GM23338 (cell line): Measurements from ENCODE around the gene ADCY5. TPM values are rescaled to one million over a fixed set of nuclear protein-coding genes. Genes with fewer than 3 reads are reported as not detected.
A peak's percentile ranks its signal among the peaks of the same experiment; 100 is the strongest.
"Not testable (repeated sequence)": the region's sequence is repeated elsewhere in the genome, so short reads cannot be mapped to it uniquely, and the experiment has no call there.

ENCODE experiments used
- ATAC-seq: fragments of 200-7000 bp; cut with Tn5 transposase; 3 replicates; pipeline ENCODE4 v1.9.1; 2020
- DNase-seq: peaks from one replicate; pipeline ENCODE4 v3.0.0-alpha.2; 2015; ENCODE audit warnings: low spot score
- H2AFZ ChIP-seq: fragments of 200-600 bp; sonication (generic); 2 replicates; pipeline ENCODE4 v1.8.0; 2016; ENCODE audit warnings: antibody characterized with exemption, mild to moderate bottlenecking, moderate library complexity
- H3F3A ChIP-seq: fragments of 200-600 bp; sonication (generic); replicated peaks from 2 replicates; pipeline ENCODE4 v1.8.0; 2017; ENCODE audit warnings: antibody characterized with exemption, mixed run types, low read depth
- H3K27ac ChIP-seq: fragments of 200-600 bp; sonication (generic); 2 replicates; pipeline ENCODE4 v1.6.1; 2016; ENCODE audit warnings: low read depth
- H3K27me3 ChIP-seq: fragments of 200-600 bp; sonication (generic); 2 replicates; pipeline ENCODE4 v1.8.0; 2016; ENCODE audit warnings: mild to moderate bottlenecking, mixed run types, moderate library complexity; ENCODE audit not compliant: insufficient read depth
- H3K36me3 ChIP-seq: fragments of 200-600 bp; sonication (generic); 2 replicates; pipeline ENCODE4 v1.8.0; 2016; ENCODE audit warnings: mild to moderate bottlenecking; ENCODE audit not compliant: insufficient read depth
- H3K4me1 ChIP-seq: fragments of 200-600 bp; sonication (generic); 2 replicates; pipeline ENCODE4 v1.8.0; 2016; ENCODE audit warnings: mild to moderate bottlenecking, moderate library complexity; ENCODE audit not compliant: insufficient read depth
- H3K4me2 ChIP-seq: fragments of 200-600 bp; sonication (generic); 2 replicates; pipeline ENCODE4 v1.7.1; 2017; ENCODE audit warnings: mixed run types
- H3K4me3 ChIP-seq: fragments of 200-600 bp; sonication (generic); 2 replicates; pipeline ENCODE4 v1.6.1; 2016; ENCODE audit warnings: mixed run types
- H3K79me2 ChIP-seq: fragments of 200-600 bp; sonication (generic); replicated peaks from 2 replicates; pipeline ENCODE4 v1.8.0; 2017; ENCODE audit warnings: mild to moderate bottlenecking; ENCODE audit not compliant: insufficient read depth
- H3K9me2 ChIP-seq: fragments of 200-600 bp; sonication (generic); 2 replicates; pipeline ENCODE4 v1.8.0; 2017; ENCODE audit not compliant: insufficient read depth
- H4K20me1 ChIP-seq: fragments of 200-600 bp; sonication (generic); replicated peaks from 2 replicates; pipeline ENCODE4 v1.8.0; 2017; ENCODE audit warnings: mild to moderate bottlenecking; ENCODE audit not compliant: insufficient read depth
- H3K27ac Mint-ChIP-seq: 2 replicates; pipeline ENCODE4 v1.8.0; 2020; ENCODE audit warnings: inconsistent platforms, mild to moderate bottlenecking, moderate library complexity, mixed read lengths
- H3K27me3 Mint-ChIP-seq: 3 replicates; pipeline ENCODE4 v1.8.0; 2022; ENCODE audit warnings: low read depth, mild to moderate bottlenecking, moderate library complexity, mixed read lengths, inconsistent platforms; ENCODE audit not compliant: insufficient read depth, poor library complexity
- H3K36me3 Mint-ChIP-seq: 3 replicates; pipeline ENCODE4 v1.8.0; 2021; ENCODE audit warnings: low read depth, mild to moderate bottlenecking, inconsistent platforms, moderate library complexity, mixed read lengths
- H3K4me1 Mint-ChIP-seq: 3 replicates; pipeline ENCODE4 v1.8.0; 2020; ENCODE audit warnings: mild to moderate bottlenecking, inconsistent platforms, mixed read lengths
- H3K4me3 Mint-ChIP-seq: 3 replicates; pipeline ENCODE4 v1.8.0; 2021; ENCODE audit warnings: moderate library complexity, mild to moderate bottlenecking, inconsistent platforms, mixed read lengths
- H3K9me3 Mint-ChIP-seq: 3 replicates; pipeline ENCODE4 v1.8.0; 2020; ENCODE audit warnings: moderate library complexity, mild to moderate bottlenecking, inconsistent platforms, mixed read lengths
- EZH2 ChIP-seq: fragments of 200-600 bp; sonication (generic); IDR thresholded peaks from one replicate; pipeline ENCODE4 v1.8.0; 2017; ENCODE audit warnings: antibody characterized with exemption, mild to moderate bottlenecking, low read depth; ENCODE audit not compliant: unreplicated experiment
- EZH2phosphoT487 ChIP-seq: fragments of 200-600 bp; sonication (generic); IDR thresholded peaks from one replicate; pipeline ENCODE4 v1.8.1; 2018; ENCODE audit warnings: antibody characterized with exemption; ENCODE audit not compliant: unreplicated experiment
- STAT1 ChIP-seq: IDR thresholded peaks from one replicate; pipeline ENCODE4 v1.6.1; 2016; ENCODE audit warnings: antibody characterized with exemption; ENCODE audit not compliant: unreplicated experiment
- ZNF331 ChIP-seq: fragments of 250-450 bp; sonication (Bioruptor Pico); IDR thresholded peaks from 2 replicates; pipeline ENCODE4 v1.5.0; 2020; ENCODE audit warnings: low read depth, mild to moderate bottlenecking, moderate library complexity
- polyA plus RNA-seq: library from polyadenylated mRNA; unstranded; fragments of >200 nt; fragmentation: Nextera tagmentation; extraction: Ambion mirVana; gene quantifications from 2 replicates; pipeline ENCODE4 v1.2.1, GENCODE V29; 2016
- total RNA-seq: library from RNA; depleted of rRNA; stranded (reverse); fragments of >200 nt; shearing (Covaris generic); gene quantifications from 2 replicates; pipeline ENCODE4 v1.2.3, GENCODE V29; 2014
- TF ChIP-seq, protein P1 (sequence below): fragments of 250-450 bp; sonication (Bioruptor Pico); IDR thresholded peaks from 2 replicates; pipeline ENCODE4 v1.5.0; 2020; ENCODE audit warnings: mild to moderate bottlenecking, moderate library complexity
- TF ChIP-seq, protein P2 (sequence below), 2 experiments: fragments of 200-600 bp in 1 of 2; sonication (generic) in 1 of 2; conservative IDR thresholded peaks; 2 replicates each; pipeline versions ENCODE4 v1.5.1 to v1.6.1; 2016 to 2017; ENCODE audit warnings: antibody characterized with exemption in 2 of 2, low read depth in 2 of 2, mild to moderate bottlenecking in 2 of 2, moderate library complexity in 1 of 2
- TF ChIP-seq, protein P3 (sequence below): IDR thresholded peaks from one replicate; pipeline ENCODE4 v1.6.1; 2018; ENCODE audit warnings: antibody characterized with exemption; ENCODE audit not compliant: unreplicated experiment

ADCY5 gene
- total and polyA plus RNA-seq, 2 experiments from 2014 or later, result 3.5 to 10.2 TPM

DNA sequence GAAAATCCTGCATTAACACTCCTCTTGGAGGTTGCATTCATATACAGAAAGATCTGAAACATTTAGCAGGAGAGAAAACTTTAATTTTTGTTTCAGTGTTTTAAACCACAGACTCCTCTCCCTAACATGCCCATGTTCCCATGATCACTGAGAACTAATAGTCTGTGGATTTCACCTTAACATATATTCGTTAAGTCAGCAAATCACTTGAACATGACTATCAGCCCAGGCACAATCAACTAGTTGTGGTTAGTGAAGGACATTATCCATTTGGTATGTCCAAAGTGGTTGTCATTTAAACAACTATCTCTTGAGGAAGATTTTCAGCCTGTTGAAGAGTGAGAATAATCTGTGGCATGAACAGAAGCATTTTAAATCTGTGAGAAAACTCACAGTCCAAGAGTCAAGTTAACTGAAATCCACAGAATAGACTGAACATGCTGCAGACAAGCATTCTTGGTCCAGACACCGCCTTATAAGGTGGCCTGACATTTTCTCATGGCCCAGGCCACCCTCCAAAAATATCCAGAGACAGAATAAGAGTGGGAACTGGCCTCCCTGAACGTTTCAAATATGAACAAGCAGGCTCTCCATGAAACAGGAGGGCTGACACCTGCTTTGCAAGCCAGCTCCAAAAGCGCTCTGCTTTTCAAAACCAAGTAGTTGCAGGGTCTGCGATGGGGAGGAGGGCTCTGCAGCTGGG lies 39.9 kb upstream of the ADCY5 start:
- Histone ChIP-seq H3F3A (no peaks in the 10 kb centered on the region), H3K27ac (no peak overlapping the region), H3K4me1 (no peaks in the 10 kb centered on the region), H3K27me3 (no peaks in the 10 kb centered on the region), H3K36me3 (no peaks in the 10 kb centered on the region), H2AFZ (no peak overlapping the region), H3K79me2 (no peaks in the 10 kb centered on the region), H3K9me2 (no peaks in the 10 kb centered on the region), H3K4me3 (no peak overlapping the region), H4K20me1 (no peaks in the 10 kb centered on the region), H3K4me2 (no peak overlapping the region)
- DNase-seq (no peak), ATAC-seq (peak; percentile 54)
- Mint-ChIP-seq H3K4me3 (no peak overlapping the region), H3K27me3 (peaks cover 3% of the 10 kb centered on the region), H3K27ac (no peak overlapping the region), H3K4me1 (no peaks in the 10 kb centered on the region), H3K36me3 (no peaks in the 10 kb centered on the region; the same call in 2 of the 3 replicates), H3K9me3 (no peaks in the 10 kb centered on the region)
- TF ChIP-seq STAT1 (no peak), EZH2phosphoT487 (no peak), ZNF331 (no peak), EZH2 (no peak)
- TF ChIP-seq, protein P1, sequence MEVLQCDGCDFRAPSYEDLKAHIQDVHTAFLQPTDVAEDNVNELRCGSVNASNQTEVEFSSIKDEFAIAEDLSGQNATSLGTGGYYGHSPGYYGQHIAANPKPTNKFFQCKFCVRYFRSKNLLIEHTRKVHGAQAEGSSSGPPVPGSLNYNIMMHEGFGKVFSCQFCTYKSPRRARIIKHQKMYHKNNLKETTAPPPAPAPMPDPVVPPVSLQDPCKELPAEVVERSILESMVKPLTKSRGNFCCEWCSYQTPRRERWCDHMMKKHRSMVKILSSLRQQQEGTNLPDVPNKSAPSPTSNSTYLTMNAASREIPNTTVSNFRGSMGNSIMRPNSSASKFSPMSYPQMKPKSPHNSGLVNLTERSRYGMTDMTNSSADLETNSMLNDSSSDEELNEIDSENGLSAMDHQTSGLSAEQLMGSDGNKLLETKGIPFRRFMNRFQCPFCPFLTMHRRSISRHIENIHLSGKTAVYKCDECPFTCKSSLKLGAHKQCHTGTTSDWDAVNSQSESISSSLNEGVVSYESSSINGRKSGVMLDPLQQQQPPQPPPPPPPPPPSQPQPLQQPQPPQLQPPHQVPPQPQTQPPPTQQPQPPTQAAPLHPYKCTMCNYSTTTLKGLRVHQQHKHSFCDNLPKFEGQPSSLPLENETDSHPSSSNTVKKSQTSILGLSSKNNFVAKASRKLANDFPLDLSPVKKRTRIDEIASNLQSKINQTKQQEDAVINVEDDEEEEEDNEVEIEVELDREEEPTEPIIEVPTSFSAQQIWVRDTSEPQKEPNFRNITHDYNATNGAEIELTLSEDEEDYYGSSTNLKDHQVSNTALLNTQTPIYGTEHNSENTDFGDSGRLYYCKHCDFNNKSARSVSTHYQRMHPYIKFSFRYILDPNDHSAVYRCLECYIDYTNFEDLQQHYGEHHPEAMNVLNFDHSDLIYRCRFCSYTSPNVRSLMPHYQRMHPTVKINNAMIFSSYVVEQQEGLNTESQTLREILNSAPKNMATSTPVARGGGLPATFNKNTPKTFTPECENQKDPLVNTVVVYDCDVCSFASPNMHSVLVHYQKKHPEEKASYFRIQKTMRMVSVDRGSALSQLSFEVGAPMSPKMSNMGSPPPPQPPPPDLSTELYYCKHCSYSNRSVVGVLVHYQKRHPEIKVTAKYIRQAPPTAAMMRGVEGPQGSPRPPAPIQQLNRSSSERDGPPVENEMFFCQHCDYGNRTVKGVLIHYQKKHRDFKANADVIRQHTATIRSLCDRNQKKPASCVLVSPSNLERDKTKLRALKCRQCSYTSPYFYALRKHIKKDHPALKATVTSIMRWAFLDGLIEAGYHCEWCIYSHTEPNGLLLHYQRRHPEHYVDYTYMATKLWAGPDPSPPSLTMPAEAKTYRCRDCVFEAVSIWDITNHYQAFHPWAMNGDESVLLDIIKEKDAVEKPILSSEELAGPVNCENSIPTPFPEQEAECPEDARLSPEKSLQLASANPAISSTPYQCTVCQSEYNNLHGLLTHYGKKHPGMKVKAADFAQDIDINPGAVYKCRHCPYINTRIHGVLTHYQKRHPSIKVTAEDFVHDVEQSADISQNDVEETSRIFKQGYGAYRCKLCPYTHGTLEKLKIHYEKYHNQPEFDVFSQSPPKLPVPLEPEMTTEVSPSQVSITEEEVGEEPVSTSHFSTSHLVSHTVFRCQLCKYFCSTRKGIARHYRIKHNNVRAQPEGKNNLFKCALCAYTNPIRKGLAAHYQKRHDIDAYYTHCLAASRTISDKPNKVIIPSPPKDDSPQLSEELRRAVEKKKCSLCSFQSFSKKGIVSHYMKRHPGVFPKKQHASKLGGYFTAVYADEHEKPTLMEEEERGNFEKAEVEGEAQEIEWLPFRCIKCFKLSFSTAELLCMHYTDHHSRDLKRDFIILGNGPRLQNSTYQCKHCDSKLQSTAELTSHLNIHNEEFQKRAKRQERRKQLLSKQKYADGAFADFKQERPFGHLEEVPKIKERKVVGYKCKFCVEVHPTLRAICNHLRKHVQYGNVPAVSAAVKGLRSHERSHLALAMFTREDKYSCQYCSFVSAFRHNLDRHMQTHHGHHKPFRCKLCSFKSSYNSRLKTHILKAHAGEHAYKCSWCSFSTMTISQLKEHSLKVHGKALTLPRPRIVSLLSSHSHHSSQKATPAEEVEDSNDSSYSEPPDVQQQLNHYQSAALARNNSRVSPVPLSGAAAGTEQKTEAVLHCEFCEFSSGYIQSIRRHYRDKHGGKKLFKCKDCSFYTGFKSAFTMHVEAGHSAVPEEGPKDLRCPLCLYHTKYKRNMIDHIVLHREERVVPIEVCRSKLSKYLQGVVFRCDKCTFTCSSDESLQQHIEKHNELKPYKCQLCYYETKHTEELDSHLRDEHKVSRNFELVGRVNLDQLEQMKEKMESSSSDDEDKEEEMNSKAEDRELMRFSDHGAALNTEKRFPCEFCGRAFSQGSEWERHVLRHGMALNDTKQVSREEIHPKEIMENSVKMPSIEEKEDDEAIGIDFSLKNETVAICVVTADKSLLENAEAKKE, result no peak
- TF ChIP-seq, protein P2, sequence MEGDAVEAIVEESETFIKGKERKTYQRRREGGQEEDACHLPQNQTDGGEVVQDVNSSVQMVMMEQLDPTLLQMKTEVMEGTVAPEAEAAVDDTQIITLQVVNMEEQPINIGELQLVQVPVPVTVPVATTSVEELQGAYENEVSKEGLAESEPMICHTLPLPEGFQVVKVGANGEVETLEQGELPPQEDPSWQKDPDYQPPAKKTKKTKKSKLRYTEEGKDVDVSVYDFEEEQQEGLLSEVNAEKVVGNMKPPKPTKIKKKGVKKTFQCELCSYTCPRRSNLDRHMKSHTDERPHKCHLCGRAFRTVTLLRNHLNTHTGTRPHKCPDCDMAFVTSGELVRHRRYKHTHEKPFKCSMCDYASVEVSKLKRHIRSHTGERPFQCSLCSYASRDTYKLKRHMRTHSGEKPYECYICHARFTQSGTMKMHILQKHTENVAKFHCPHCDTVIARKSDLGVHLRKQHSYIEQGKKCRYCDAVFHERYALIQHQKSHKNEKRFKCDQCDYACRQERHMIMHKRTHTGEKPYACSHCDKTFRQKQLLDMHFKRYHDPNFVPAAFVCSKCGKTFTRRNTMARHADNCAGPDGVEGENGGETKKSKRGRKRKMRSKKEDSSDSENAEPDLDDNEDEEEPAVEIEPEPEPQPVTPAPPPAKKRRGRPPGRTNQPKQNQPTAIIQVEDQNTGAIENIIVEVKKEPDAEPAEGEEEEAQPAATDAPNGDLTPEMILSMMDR (conservative IDR thresholded peaks at IDR 0.05; ENCODE audit: low read depth in 2 of 2), result no peak
- TF ChIP-seq, protein P3, sequence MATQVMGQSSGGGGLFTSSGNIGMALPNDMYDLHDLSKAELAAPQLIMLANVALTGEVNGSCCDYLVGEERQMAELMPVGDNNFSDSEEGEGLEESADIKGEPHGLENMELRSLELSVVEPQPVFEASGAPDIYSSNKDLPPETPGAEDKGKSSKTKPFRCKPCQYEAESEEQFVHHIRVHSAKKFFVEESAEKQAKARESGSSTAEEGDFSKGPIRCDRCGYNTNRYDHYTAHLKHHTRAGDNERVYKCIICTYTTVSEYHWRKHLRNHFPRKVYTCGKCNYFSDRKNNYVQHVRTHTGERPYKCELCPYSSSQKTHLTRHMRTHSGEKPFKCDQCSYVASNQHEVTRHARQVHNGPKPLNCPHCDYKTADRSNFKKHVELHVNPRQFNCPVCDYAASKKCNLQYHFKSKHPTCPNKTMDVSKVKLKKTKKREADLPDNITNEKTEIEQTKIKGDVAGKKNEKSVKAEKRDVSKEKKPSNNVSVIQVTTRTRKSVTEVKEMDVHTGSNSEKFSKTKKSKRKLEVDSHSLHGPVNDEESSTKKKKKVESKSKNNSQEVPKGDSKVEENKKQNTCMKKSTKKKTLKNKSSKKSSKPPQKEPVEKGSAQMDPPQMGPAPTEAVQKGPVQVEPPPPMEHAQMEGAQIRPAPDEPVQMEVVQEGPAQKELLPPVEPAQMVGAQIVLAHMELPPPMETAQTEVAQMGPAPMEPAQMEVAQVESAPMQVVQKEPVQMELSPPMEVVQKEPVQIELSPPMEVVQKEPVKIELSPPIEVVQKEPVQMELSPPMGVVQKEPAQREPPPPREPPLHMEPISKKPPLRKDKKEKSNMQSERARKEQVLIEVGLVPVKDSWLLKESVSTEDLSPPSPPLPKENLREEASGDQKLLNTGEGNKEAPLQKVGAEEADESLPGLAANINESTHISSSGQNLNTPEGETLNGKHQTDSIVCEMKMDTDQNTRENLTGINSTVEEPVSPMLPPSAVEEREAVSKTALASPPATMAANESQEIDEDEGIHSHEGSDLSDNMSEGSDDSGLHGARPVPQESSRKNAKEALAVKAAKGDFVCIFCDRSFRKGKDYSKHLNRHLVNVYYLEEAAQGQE, result no peak

DNA sequence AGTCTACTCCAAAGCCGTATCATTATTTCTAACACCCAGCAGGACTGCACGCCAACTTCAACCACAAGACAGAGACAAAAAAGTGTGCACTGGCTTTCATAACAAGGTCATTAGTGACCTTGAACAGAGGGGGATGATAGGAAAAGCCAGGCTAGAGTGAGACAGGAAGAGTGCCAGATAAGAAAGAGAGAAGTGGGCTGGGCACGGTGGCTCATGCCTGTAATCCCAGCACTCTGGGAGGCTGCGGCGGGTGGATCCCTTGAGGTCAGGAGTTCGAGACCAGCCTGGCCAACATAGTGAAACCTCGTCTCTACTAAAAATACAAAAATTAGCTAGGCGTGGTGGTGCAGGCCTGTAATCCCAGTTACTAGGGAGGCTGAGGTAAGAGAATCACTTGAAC lies 38.2 kb upstream of the ADCY5 start:
- not testable (repeated sequence) for H3K4me2 ChIP-seq, H3K36me3 Mint-ChIP-seq, H3K4me1 ChIP-seq, DNase-seq, ATAC-seq, H3K36me3 ChIP-seq, H3K9me3 Mint-ChIP-seq, H3F3A ChIP-seq, H3K4me3 Mint-ChIP-seq, H3K27ac Mint-ChIP-seq, H3K27ac ChIP-seq, H3K79me2 ChIP-seq, H2AFZ ChIP-seq, H3K27me3 ChIP-seq, H4K20me1 ChIP-seq, H3K9me2 ChIP-seq, H3K4me1 Mint-ChIP-seq, H3K27me3 Mint-ChIP-seq, H3K4me3 ChIP-seq
